Ovary (tissue), 9 donors: Measurements from ENCODE around the gene DIS3L2. TPM values are rescaled to one million over a fixed set of nuclear protein-coding genes. Genes with fewer than 3 reads are reported as not detected.
"Not testable (repeated sequence)": the region's sequence is repeated elsewhere in the genome, so short reads cannot be mapped to it uniquely, and the experiment has no call there.

ENCODE experiments used
- DNase-seq, 5 donors: peaks; one replicate each; pipeline ENCODE4 v3.0.0-alpha.2; 2019 to 2020
- H3K27ac ChIP-seq, 2 donors: fragments of 200-600 bp; one replicate each; pipeline versions ENCODE4 v1.5.1 to v1.8.0; 2019 to 2022
- H3K27me3 ChIP-seq: fragments of 200-600 bp; one replicate; pipeline ENCODE4 v1.8.0; 2022
- H3K36me3 ChIP-seq: fragments of 200-600 bp; sonication (generic); one replicate; pipeline ENCODE4 v1.5.1; 2019
- H3K4me1 ChIP-seq: one replicate; pipeline ENCODE4 v1.8.1; 2013; ENCODE audit warnings: mild to moderate bottlenecking, moderate library complexity; ENCODE audit not compliant: insufficient read depth
- H3K4me3 ChIP-seq: fragments of 200-600 bp; sonication (generic); one replicate; pipeline ENCODE4 v1.5.1; 2017
- H3K9me3 ChIP-seq, 2 donors: fragments of 200-600 bp in 1 of 2; sonication (generic) in 1 of 2; one replicate each; pipeline versions ENCODE4 v1.5.1 to v1.8.1; 2013 to 2019; ENCODE audit warnings: mild to moderate bottlenecking in 1 of 2, moderate library complexity in 1 of 2
- EP300 ChIP-seq: sonication (generic); formaldehyde crosslinking; IDR thresholded peaks from one replicate; pipeline ENCODE4 v1.6.1; 2017; ENCODE audit warnings: antibody characterized with exemption
- POLR2A ChIP-seq: fragments of 450-650 bp; IDR thresholded peaks from one replicate; pipeline ENCODE4 v1.6.1; 2017; ENCODE audit warnings: antibody characterized with exemption, mild to moderate bottlenecking, moderate library complexity
- WGBS, 3 donors: extraction: QIAGEN DNeasy Blood & Tissue Kit in 1 of 3; methylation state at CpG; one replicate each; pipeline versions ENCODE4 v1.1.5 to v1.1.7; 2013 to 2017; 5-methylcytosine and 5-hydroxymethylcytosine counted together
- intact Hi-C, 4 donors: fragments of 100-400 bp; cut with DNase I; formaldehyde crosslinking; loops; one replicate each; pipeline versions ENCODE4 v1.11.0 to v1.15.1; 2022 to 2023
- polyA plus RNA-seq, 2 donors: library from polyadenylated mRNA; stranded (reverse); fragments of 200-250 nt in 1 of 2; fragments of 350-450 nt in 1 of 2; fragmentation: Illumina TruSeq in 1 of 2; extraction: RNeasy Lipid Tissue Mini Kit (QIAGEN cat#74804) in 1 of 2; gene quantifications; one replicate each; pipeline ENCODE4 v1.2.3, GENCODE V29; 2013 to 2014
- total RNA-seq, 7 donors: library from RNA; depleted of rRNA in 2 of 7; stranded (reverse); fragments of >200 nt in 2 of 7; fragmentation: NEBNext Ultra II Directional in 3 of 7; extraction: Animal tissue kit (Norgen Biotek cat#: 25700) in 3 of 7; gene quantifications; one replicate each; pipeline versions ENCODE4 v1.1.0 to v1.2.4, GENCODE V29; 2016 to 2023
- TF ChIP-seq, protein P1 (sequence below), 3 donors: fragments of 450-650 bp in 2 of 3; fragments of 200-600 bp in 1 of 3; IDR thresholded peaks; one replicate each; pipeline versions ENCODE4 v1.5.1 to v1.8.0; 2016 to 2022; ENCODE audit warnings: antibody characterized with exemption in 3 of 3, mild to moderate bottlenecking in 1 of 3
- donor health status: DM: no; HTN: no; CAD: no; lungs with moderate emphysema.
- donor health status: DM: no; HTN: no; CAD: no.
- donor health status: Bipolar disorder and iron deficiency.
- donor health status: DM: yes; HTN: yes; CAD: no.
- donor health status: DM: no; HTN: no; CAD: no.
- donor health status: DM: yes; HTN: yes; CAD: no.

Gene DIS3L2
- total and polyA plus RNA-seq, 9 donors, result 18.2 to 52.0 (median 32.8) TPM

- H3K9me3 ChIP-seq, H3K4me3 ChIP-seq, H3K27ac ChIP-seq, H3K36me3 ChIP-seq, intact Hi-C loops, H3K27me3 ChIP-seq, H3K4me1 ChIP-seq: not testable (repeated sequence)
- WGBS, 3 donors, result 54 to 55% (median 55%) methylated on average over 7 to 15 of the region's 15 CpGs
- peak in 4 of 5 donors; percentile 6 to 36 (median 22) for DNase-seq
- TF ChIP-seq, protein P1, sequence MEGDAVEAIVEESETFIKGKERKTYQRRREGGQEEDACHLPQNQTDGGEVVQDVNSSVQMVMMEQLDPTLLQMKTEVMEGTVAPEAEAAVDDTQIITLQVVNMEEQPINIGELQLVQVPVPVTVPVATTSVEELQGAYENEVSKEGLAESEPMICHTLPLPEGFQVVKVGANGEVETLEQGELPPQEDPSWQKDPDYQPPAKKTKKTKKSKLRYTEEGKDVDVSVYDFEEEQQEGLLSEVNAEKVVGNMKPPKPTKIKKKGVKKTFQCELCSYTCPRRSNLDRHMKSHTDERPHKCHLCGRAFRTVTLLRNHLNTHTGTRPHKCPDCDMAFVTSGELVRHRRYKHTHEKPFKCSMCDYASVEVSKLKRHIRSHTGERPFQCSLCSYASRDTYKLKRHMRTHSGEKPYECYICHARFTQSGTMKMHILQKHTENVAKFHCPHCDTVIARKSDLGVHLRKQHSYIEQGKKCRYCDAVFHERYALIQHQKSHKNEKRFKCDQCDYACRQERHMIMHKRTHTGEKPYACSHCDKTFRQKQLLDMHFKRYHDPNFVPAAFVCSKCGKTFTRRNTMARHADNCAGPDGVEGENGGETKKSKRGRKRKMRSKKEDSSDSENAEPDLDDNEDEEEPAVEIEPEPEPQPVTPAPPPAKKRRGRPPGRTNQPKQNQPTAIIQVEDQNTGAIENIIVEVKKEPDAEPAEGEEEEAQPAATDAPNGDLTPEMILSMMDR (IDR thresholded peaks at IDR 0.05), result peak in 1 of 3 donors; percentile 8
Measured at GRCh38 chr2:232335206-232335858, 373.8 kb downstream of the DIS3L2 start.

DNA sequence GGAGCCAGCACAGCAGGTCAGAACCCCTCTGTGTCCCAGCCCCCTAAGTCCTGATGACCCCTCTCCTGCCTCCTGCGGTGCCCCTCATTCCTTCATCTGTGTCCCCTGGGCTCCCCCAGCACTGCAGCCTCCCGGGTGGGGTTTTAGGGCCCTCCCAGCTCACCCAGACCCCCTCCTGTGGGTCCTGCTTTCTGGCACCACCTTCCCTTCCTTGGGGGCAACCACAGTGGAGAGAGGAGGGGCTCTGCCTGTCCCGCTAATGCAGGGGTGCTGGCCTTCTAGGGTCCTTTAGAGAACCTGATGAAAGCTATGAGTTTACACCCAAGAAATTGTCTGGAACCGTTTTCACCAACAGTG is 374.3 kb downstream of the DIS3L2 start:
- Histone ChIP-seq H3K4me3 (no peak overlapping the region), H3K27ac (no peak overlapping the region), H3K36me3 (no peaks in the 10 kb centered on the region), H3K9me3 (no peaks in the 10 kb centered on the region), H3K4me1 (no peaks in the 10 kb centered on the region), H3K27me3 (no peaks in the 10 kb centered on the region)
- WGBS, 3 donors, result 88 to 90% (median 89%) methylated on average over 3 to 4 of the region's 4 CpGs
- intact Hi-C loops, result no loop called here
- DNase-seq, result peak in 2 of 5 donors; percentile 5 to 6
- TF ChIP-seq POLR2A, result no peak
- no peak for TF ChIP-seq EP300
- TF ChIP-seq, protein P1 (IDR thresholded peaks at IDR 0.05), result no peak

- Histone ChIP-seq H3K4me1 (no peaks in the 10 kb centered on the region), H3K9me3 (no peaks in the 10 kb centered on the region), H3K27me3 (no peaks in the 10 kb centered on the region), H3K27ac (no peak overlapping the region), H3K4me3 (no peak overlapping the region), H3K36me3 (no peaks in the 10 kb centered on the region)
- peak in 4 of 5 donors; percentile 4 to 27 (median 10) for DNase-seq
- intact Hi-C loops, result no loop called here
- WGBS, 3 donors, result 92 to 94% (median 93%) methylated on average over 15 of the region's 15 CpGs
- no peak for TF ChIP-seq EP300
- no peak for TF ChIP-seq POLR2A
- TF ChIP-seq, protein P1 (IDR thresholded peaks at IDR 0.05), result no peak
Measured at GRCh38 chr2:232336241-232336736, 374.8 kb downstream of the DIS3L2 start.

GRCh38 chr2:232336981-232337720 is 375.6 kb downstream of the DIS3L2 start:
- Histone ChIP-seq H3K9me3 (no peaks in the 10 kb centered on the region), H3K4me3 (no peak overlapping the region), H3K4me1 (no peaks in the 10 kb centered on the region), H3K27me3 (no peaks in the 10 kb centered on the region), H3K36me3 (no peaks in the 10 kb centered on the region), H3K27ac (no peak overlapping the region)
- TF ChIP-seq EP300 (no peak), POLR2A (no peak)
- TF ChIP-seq, protein P1 (IDR thresholded peaks at IDR 0.05), result no peak
- intact Hi-C loops, result no loop called here
- DNase-seq, result peak in 4 of 5 donors; percentile 3 to 23 (median 12)
- WGBS, 3 donors, result 79 to 85% (median 80%) methylated on average over 18 of the region's 18 CpGs

GRCh38 chr2:232338094-232338758 is 376.7 kb downstream of the DIS3L2 start:
- H3K27ac ChIP-seq, H3K9me3 ChIP-seq, H3K4me3 ChIP-seq, H3K4me1 ChIP-seq, H3K27me3 ChIP-seq, intact Hi-C loops, H3K36me3 ChIP-seq: not testable (repeated sequence)
- WGBS, 3 donors, result 80 to 82% (median 81%) methylated on average over 8 to 12 of the region's 16 CpGs
- peak in 2 of 5 donors; percentile 11 to 25 for DNase-seq
